Activated CD4-positive, alpha-beta memory T cell treated with anti-CD3 and anti-CD28 coated beads, Interleukin-2, amount 10 ng/mL, durations not matched to agents 7 days and 5 days (primary cell): ENCODE measurements around the gene NFIX. TPM values are rescaled to one million over a fixed set of nuclear protein-coding genes. Genes with fewer than 3 reads are reported as not detected.

Experiments
- CTCF ChIA-PET: fragments of 350-600 bp; sonication (Branson Sonifier 250); formaldehyde crosslinking; loops from one replicate; lab custom pipeline; 2021; ENCODE audit warnings: antibody characterized with exemption, inconsistent platforms; lab: Charles Lee
- POLR2A ChIA-PET: fragments of 350-600 bp; sonication (Branson Sonifier 250); formaldehyde crosslinking; loops from one replicate; lab custom pipeline; 2021; ENCODE audit warnings: antibody characterized with exemption; lab: Charles Lee
- DNase-seq: peaks from one replicate; pipeline ENCODE4 v3.0.0-alpha.2; 2020
- H3K27ac Mint-ChIP-seq: one replicate; pipeline ENCODE4 v1.8.0; 2021; ENCODE audit warnings: mild to moderate bottlenecking, mixed read lengths
- H3K27me3 Mint-ChIP-seq: one replicate; pipeline ENCODE4 v1.8.0; 2021; ENCODE audit warnings: mixed read lengths
- H3K36me3 Mint-ChIP-seq: one replicate; pipeline ENCODE4 v1.8.0; 2021; ENCODE audit warnings: low read depth, mixed read lengths
- H3K4me1 Mint-ChIP-seq: one replicate; pipeline ENCODE4 v1.8.0; 2021; ENCODE audit warnings: mixed read lengths
- H3K4me3 Mint-ChIP-seq: one replicate; pipeline ENCODE4 v1.8.0; 2021; ENCODE audit warnings: mild to moderate bottlenecking, mixed read lengths
- H3K9me3 Mint-ChIP-seq: one replicate; pipeline ENCODE4 v1.8.0; 2021; ENCODE audit warnings: mixed read lengths
- total RNA-seq, 2 experiments: library from RNA; stranded (reverse); gene quantifications; one replicate each; pipeline ENCODE4 v1.2.3, GENCODE V29; 2021

The NFIX gene
- total RNA-seq, 2 experiments from 2014 or later = 0.05 TPM; not detected in 1

DNA sequence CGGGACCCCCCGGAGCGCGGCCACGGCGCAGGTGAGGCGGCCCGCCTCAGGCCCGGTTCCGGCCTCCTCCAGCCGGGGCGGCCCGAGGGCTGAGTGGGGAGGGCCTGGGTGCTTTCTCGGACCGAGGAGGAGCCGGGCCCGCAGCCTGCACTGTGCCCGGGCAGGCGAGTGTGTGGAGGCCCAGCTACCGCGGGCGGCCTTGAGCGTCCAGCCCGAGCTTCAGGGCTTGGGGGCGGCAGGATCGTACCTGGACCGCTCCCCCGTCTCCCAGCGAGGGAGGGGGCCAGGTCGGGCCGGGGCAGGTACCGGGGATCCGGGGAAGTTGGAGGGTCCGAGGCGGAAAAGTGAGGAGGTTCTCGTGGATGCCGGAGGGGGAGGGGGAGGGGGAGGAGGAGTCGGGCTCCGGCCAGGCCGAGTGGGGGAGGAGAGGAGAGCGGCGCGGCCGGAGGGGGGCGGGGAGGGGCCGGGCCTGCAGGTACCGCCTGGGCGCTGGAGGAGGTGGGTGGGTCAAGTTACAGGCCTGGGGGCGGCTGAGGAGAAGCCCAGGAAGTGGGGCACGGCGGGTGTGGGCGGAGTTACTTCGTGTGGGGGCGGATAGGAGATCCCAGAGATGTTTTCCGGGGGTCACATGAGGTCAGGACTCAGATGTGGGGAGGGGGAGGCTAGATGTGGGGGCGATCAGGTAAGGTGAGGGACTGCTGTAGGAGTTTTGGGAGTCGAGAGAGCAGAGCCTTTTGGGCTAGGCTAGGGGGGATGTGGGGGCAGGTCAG lies 123.3 kb downstream of the NFIX start:
- H3K27me3 Mint-ChIP-seq = no peaks in the 10 kb centered on the region
- DNase-seq = peak; percentile 54
- ChIA-PET POLR2A (interaction anchor here (0.5 to 6.6 kb wide), 14 partner anchors 9 to 1252 kb away, joined by 3 to 79 read pairs (median 14); partner anchors contain the start of genes CALR, IER2 and STX10), CTCF (interaction anchor here (0.9 to 2.4 kb wide), 9 partner anchors 12 to 153 kb away, joined by 3 to 12 read pairs (median 5); partner anchors contain the start of genes IER2 and STX10)
- peak overlapping the region; percentile 80 for H3K4me3 Mint-ChIP-seq
- no peaks in the 10 kb centered on the region for H3K9me3 Mint-ChIP-seq
- H3K4me1 Mint-ChIP-seq = peaks cover 58% of the 10 kb centered on the region
- H3K36me3 Mint-ChIP-seq = peaks cover 9% of the 10 kb centered on the region
- H3K27ac Mint-ChIP-seq = peak overlapping the region; percentile 74

DNA sequence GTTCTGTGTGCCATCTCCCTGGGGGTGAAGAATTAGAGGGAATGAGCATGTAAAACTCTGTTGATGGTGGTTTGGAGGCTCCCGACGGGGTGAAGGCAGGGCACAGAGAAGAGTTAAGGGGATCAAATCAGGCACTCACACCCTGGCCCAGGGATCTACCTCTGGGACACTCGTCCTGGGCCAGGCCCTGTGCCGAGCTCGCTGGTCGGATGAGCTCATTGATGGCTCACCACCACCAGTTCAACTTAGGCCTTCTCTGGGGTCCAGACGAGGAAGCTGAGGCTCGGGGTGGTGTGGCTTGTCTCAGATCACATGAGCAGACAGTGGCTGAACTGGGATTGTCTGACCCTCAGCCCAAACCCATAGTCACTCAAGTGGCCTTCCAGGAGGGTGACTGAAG lies 124.4 kb downstream of the NFIX start:
- CTCF ChIA-PET = interaction anchor here (1.0 to 1.5 kb wide), 3 partner anchors 11 to 154 kb away, joined by 5 to 9 read pairs (median 5); no protein-coding TSS in a partner anchor
- peaks cover 9% of the 10 kb centered on the region for H3K36me3 Mint-ChIP-seq

GRCh38 chr19:13120031-13120430 lies 124.8 kb downstream of the NFIX start:
- POLR2A ChIA-PET = interaction anchor here (2.1 to 6.6 kb wide), 6 partner anchors 8 to 47 kb away, joined by 5 to 79 read pairs (median 38); partner anchors contain the start of genes IER2 and STX10
- Mint-ChIP-seq H3K27ac (no peak overlapping the region), H3K4me1 (peaks cover 60% of the 10 kb centered on the region), H3K36me3 (peaks cover 11% of the 10 kb centered on the region), H3K4me3 (peak overlapping the region; percentile 80), H3K9me3 (no peaks in the 10 kb centered on the region), H3K27me3 (no peaks in the 10 kb centered on the region)
- no peak for DNase-seq
- CTCF ChIA-PET = interaction anchor here (1.0 to 1.5 kb wide), 3 partner anchors 11 to 154 kb away, joined by 5 to 9 read pairs (median 5); no protein-coding TSS in a partner anchor

More for the DNA sequence above, 124.4 kb downstream of the NFIX start:
- peaks cover 61% of the 10 kb centered on the region for H3K4me1 Mint-ChIP-seq
- H3K27me3 Mint-ChIP-seq = no peaks in the 10 kb centered on the region
- peak overlapping the region; percentile 74 for H3K27ac Mint-ChIP-seq
- H3K9me3 Mint-ChIP-seq = no peaks in the 10 kb centered on the region
- H3K4me3 Mint-ChIP-seq = peak overlapping the region; percentile 80
- DNase-seq = no peak
- POLR2A ChIA-PET = interaction anchor here (0.7 to 6.6 kb wide), 7 partner anchors 8 to 48 kb away, joined by 3 to 79 read pairs (median 30); partner anchors contain the start of genes IER2 and STX10

DNA sequence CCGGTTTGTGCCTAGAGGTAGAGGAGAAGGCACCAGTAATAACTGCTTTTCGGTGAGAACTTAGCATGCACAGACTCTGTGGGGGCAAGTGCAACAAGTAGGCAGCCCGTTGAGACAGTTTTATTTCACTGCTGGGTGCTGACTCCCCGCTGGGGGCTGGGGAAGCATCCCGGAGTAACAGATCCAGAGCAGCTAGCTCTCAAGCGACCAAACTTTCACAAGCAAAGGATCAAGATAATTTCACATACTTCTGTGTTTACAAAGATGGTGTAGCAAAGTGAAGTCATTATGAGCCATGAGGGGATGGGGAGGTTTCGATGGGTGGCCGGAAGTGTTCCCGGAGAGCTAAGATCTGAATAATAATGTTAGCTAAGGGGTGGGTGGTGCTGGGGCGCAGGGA lies 125.5 kb downstream of the NFIX start:
- POLR2A ChIA-PET = interaction anchor here (2.1 to 6.6 kb wide), 5 partner anchors 7 to 47 kb away, joined by 5 to 79 read pairs (median 30); partner anchors contain the start of genes IER2 and STX10

GRCh38 chr19:13121551-13122274 lies 126.4 kb downstream of the NFIX start:
- H3K9me3 Mint-ChIP-seq = no peaks in the 10 kb centered on the region
- POLR2A ChIA-PET = interaction anchor here (2.1 to 5.0 kb wide), 3 partner anchors 11 to 46 kb away, joined by 5 to 65 read pairs (median 30); partner anchors contain the start of genes IER2 and STX10
- H3K36me3 Mint-ChIP-seq = peaks cover 12% of the 10 kb centered on the region
- no peak overlapping the region for H3K4me3 Mint-ChIP-seq
- peak overlapping the region; percentile 17 for H3K27ac Mint-ChIP-seq
- H3K27me3 Mint-ChIP-seq = no peaks in the 10 kb centered on the region
- H3K4me1 Mint-ChIP-seq = peaks cover 46% of the 10 kb centered on the region
- no peak for DNase-seq
- CTCF ChIA-PET = no interaction called here

More for the DNA sequence above, 125.5 kb downstream of the NFIX start:
- Mint-ChIP-seq H3K36me3 (peaks cover 12% of the 10 kb centered on the region), H3K4me1 (peaks cover 53% of the 10 kb centered on the region), H3K27me3 (no peaks in the 10 kb centered on the region), H3K9me3 (no peaks in the 10 kb centered on the region), H3K4me3 (no peak overlapping the region), H3K27ac (peak overlapping the region; percentile 47)
- CTCF ChIA-PET = interaction anchor here (1.3 kb wide), 1 partner anchor 155 kb away, joined by 5 read pairs; no protein-coding TSS in a partner anchor
- DNase-seq = no peak

DNA sequence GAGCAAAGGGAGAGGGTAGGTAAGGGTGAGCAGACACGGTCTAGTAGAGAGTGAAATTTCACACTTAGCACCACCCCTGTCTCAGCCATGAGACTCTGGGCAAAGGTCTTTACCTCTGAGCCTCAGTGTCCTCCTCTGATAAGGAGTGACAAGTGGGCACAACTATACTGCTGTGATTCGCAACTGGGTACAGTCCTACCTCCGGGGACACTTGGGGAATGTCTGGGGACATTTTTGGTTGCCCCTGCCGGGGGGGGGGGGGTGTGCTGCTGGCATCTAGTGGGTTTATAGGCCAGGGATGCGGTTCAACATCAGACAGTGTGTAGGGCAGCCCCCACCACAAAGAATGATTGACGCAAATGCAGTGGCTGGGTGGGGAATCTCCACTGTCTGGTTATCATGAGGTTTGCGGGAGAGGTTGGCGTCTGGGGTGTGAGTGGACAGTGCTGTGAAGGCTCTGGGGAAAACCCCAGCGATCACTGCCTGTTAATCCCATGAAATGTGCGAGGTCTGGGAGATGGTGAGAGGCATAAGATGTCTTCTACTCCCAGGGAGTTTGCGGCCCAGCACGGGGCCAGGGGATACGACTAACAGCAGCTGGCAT lies 127.1 kb downstream of the NFIX start:
- Mint-ChIP-seq H3K4me3 (no peak overlapping the region), H3K9me3 (no peaks in the 10 kb centered on the region), H3K27me3 (no peaks in the 10 kb centered on the region), H3K27ac (no peak overlapping the region), H3K4me1 (peaks cover 46% of the 10 kb centered on the region), H3K36me3 (peaks cover 12% of the 10 kb centered on the region)
- ChIA-PET POLR2A (interaction anchor here (1.4 to 1.5 kb wide), 2 partner anchors 10 to 30 kb away, joined by 7 read pairs; no protein-coding TSS in a partner anchor), CTCF (no interaction called here)
- DNase-seq = no peak

GRCh38 chr19:13122980-13123957 lies 128.0 kb downstream of the NFIX start:
- Mint-ChIP-seq H3K4me1 (peaks cover 53% of the 10 kb centered on the region), H3K36me3 (peaks cover 18% of the 10 kb centered on the region), H3K27ac (no peak overlapping the region), H3K27me3 (no peaks in the 10 kb centered on the region), H3K4me3 (no peak overlapping the region), H3K9me3 (no peaks in the 10 kb centered on the region)
- no peak for DNase-seq
- ChIA-PET POLR2A (interaction anchor here (1.4 to 1.5 kb wide), 2 partner anchors 9 to 30 kb away, joined by 7 read pairs; no protein-coding TSS in a partner anchor), CTCF (no interaction called here)

GRCh38 chr19:13127051-13127450 lies 131.8 kb downstream of the NFIX start:
- Mint-ChIP-seq H3K36me3 (peaks cover 14% of the 10 kb centered on the region), H3K4me1 (peaks cover 41% of the 10 kb centered on the region)
- CTCF ChIA-PET = interaction anchor here (2.4 kb wide), 1 partner anchor 162 kb away, joined by 9 read pairs; no protein-coding TSS in a partner anchor

DNA sequence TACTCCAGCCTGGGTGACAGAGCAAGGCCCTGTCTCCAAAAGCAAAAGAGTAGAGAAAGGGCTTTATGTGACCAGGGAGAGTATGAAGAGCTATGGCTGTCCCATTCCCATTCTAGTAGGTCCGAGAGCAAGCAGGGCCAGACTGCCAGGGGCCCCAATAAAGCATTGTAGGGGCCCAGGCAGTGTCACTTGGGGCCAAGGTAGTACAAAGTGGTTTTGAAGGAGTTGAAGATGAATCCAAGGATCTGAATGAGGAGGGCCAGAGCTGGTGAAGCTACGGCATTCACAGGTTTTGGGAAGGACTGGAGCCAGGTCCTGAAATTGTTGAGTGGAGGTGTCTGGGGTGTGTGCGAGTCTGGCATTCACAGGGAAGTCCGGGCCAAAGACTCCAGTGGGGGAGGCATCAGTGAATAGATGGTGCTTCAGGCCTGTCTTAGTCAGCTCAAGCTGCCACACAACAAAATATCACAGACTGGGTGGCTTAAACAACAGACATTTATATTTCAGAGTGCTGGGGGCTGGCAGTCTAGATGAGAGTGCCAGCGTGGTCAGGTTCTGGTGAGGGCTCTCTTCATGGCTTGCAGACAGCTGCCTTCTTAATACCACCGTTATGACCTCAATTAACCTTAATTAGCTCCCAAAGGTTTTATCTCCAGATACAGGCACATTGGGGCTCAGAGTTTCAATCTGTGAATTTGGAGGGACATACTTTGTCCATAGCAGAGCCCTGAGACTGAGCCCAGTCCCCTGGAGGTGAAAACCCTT lies 132.7 kb downstream of the NFIX start:
- ChIA-PET POLR2A (interaction anchor here (1.0 to 4.1 kb wide), 2 partner anchors 9 to 24 kb away, joined by 3 to 25 read pairs; partner anchors contain the start of gene NACC1), CTCF (interaction anchor here (0.6 to 2.4 kb wide), 3 partner anchors 14 to 454 kb away, joined by 3 to 9 read pairs (median 3); no protein-coding TSS in a partner anchor)
- H3K9me3 Mint-ChIP-seq = no peaks in the 10 kb centered on the region
- H3K27me3 Mint-ChIP-seq = no peaks in the 10 kb centered on the region
- peaks cover 40% of the 10 kb centered on the region for H3K4me1 Mint-ChIP-seq
- H3K4me3 Mint-ChIP-seq = no peak overlapping the region
- no peak for DNase-seq
- peaks cover 19% of the 10 kb centered on the region for H3K36me3 Mint-ChIP-seq
- H3K27ac Mint-ChIP-seq = no peak overlapping the region

More at GRCh38 chr19:13127051-13127450, 131.8 kb downstream of the NFIX start:
- DNase-seq = no peak
- Mint-ChIP-seq H3K27me3 (no peaks in the 10 kb centered on the region), H3K9me3 (no peaks in the 10 kb centered on the region), H3K4me3 (no peak overlapping the region), H3K27ac (no peak overlapping the region)
- POLR2A ChIA-PET = interaction anchor here (0.7 to 4.1 kb wide), 2 partner anchors 8 to 25 kb away, joined by 3 to 25 read pairs; partner anchors contain the start of gene NACC1

GRCh38 chr19:13128583-13128982 lies 133.3 kb downstream of the NFIX start:
- H3K36me3 Mint-ChIP-seq = peaks cover 23% of the 10 kb centered on the region
- peaks cover 41% of the 10 kb centered on the region for H3K4me1 Mint-ChIP-seq
- ChIA-PET POLR2A (interaction anchor here (1.0 to 4.1 kb wide), 2 partner anchors 9 to 24 kb away, joined by 3 to 25 read pairs; partner anchors contain the start of gene NACC1), CTCF (interaction anchor here (0.7 to 2.4 kb wide), 3 partner anchors 17 to 455 kb away, joined by 3 to 9 read pairs (median 4); no protein-coding TSS in a partner anchor)
- H3K9me3 Mint-ChIP-seq = no peaks in the 10 kb centered on the region
- H3K27ac Mint-ChIP-seq = no peak overlapping the region
- no peak overlapping the region for H3K4me3 Mint-ChIP-seq
- no peaks in the 10 kb centered on the region for H3K27me3 Mint-ChIP-seq
- DNase-seq = no peak
